CD14-positive monocyte (primary cell): ENCODE results near the gene TBC1D22A. TPM values are rescaled to one million over a fixed set of nuclear protein-coding genes. Genes with fewer than 3 reads are reported as not detected.

Experiments used
- DNase-seq, 3 donors: peaks; one replicate each; pipeline ENCODE4 v3.0.0-alpha.2; 2011 to 2022
- H2AFZ ChIP-seq: 2 replicates; pipeline ENCODE4 v1.6.0; 2012; ENCODE audit warnings: mild to moderate bottlenecking, low read depth, low read length, inconsistent platforms; ENCODE audit not compliant: insufficient read depth, poor library complexity, severe bottlenecking
- H3K27ac ChIP-seq, 2 donors: 1 replicate in 1 of 2; 2 replicates in 1 of 2; pipeline ENCODE4 v1.5.1; 2012 to 2013; ENCODE audit warnings: low read length in 2 of 2, control low read depth in 1 of 2, inconsistent platforms in 1 of 2, low read depth in 1 of 2, mild to moderate bottlenecking in 1 of 2
- H3K27me3 ChIP-seq, 2 donors: one replicate each; pipeline versions ENCODE4 v1.6.0 to v1.6.1; 2011 to 2013; ENCODE audit warnings: low read length in 2 of 2; ENCODE audit not compliant: control insufficient read depth in 2 of 2, insufficient read depth in 2 of 2
- H3K36me3 ChIP-seq, 2 donors: replicated peaks in 1 of 2; 1 replicate in 1 of 2; 2 replicates in 1 of 2; pipeline versions ENCODE4 v1.5.1 to v1.6.1; 2012 to 2013; ENCODE audit warnings: low read length in 2 of 2, control low read depth in 1 of 2, inconsistent platforms in 1 of 2, mild to moderate bottlenecking in 1 of 2; ENCODE audit not compliant: insufficient read depth in 2 of 2, control insufficient read depth in 1 of 2
- H3K4me1 ChIP-seq, 2 donors: 1 replicate in 1 of 2; 2 replicates in 1 of 2; pipeline versions ENCODE4 v1.5.1 to v1.6.1; 2012 to 2013; ENCODE audit warnings: low read length in 2 of 2, control low read depth in 1 of 2, inconsistent platforms in 1 of 2, mild to moderate bottlenecking in 1 of 2, moderate library complexity in 1 of 2; ENCODE audit not compliant: insufficient read depth in 2 of 2, control insufficient read depth in 1 of 2
- H3K4me2 ChIP-seq: replicated peaks from 2 replicates; pipeline ENCODE3; 2012; ENCODE audit warnings: low read length, moderate library complexity, mild to moderate bottlenecking; ENCODE audit not compliant: poor library complexity, severe bottlenecking; ENCODE audit errors: extremely low read depth
- H3K4me3 ChIP-seq, 3 experiments: fragments of 200-600 bp in 1 of 3; sonication (generic) in 1 of 3; replicated peaks in 1 of 3; 1 replicate in 2 of 3; 2 replicates in 1 of 3; pipeline ENCODE4 v1.5.1; 2011 to 2013; ENCODE audit warnings: low read length in 3 of 3, mild to moderate bottlenecking in 3 of 3, control low read depth in 2 of 3, low read depth in 2 of 3, inconsistent platforms in 1 of 3, moderate library complexity in 1 of 3
- H3K79me2 ChIP-seq: 2 replicates; pipeline ENCODE4 v1.6.0; 2012; ENCODE audit warnings: mild to moderate bottlenecking, control low read depth, inconsistent platforms, low read length, moderate library complexity; ENCODE audit not compliant: insufficient read depth
- H3K9ac ChIP-seq: 2 replicates; pipeline ENCODE4 v1.6.0; 2017; ENCODE audit warnings: low read length, mild to moderate bottlenecking; ENCODE audit not compliant: insufficient read depth, poor library complexity, severe bottlenecking
- H3K9me3 ChIP-seq, 2 donors: replicated peaks in 1 of 2; 1 replicate in 1 of 2; 2 replicates in 1 of 2; pipeline versions ENCODE4 v1.5.1 to v1.6.1; 2012 to 2013; ENCODE audit warnings: low read length in 2 of 2, control low read depth in 1 of 2; ENCODE audit not compliant: control insufficient read depth in 1 of 2, insufficient read depth in 1 of 2
- H4K20me1 ChIP-seq: 2 replicates; pipeline ENCODE4 v1.6.0; 2012; ENCODE audit warnings: mild to moderate bottlenecking, low read length, control low read depth, moderate library complexity; ENCODE audit not compliant: insufficient read depth
- H3K27ac Mint-ChIP-seq, 7 donors: one replicate each; pipeline ENCODE4 v1.8.0; 2020; ENCODE audit warnings: mild to moderate bottlenecking in 7 of 7, mixed read lengths in 7 of 7, moderate library complexity in 6 of 7, inconsistent platforms in 2 of 7
- H3K27me3 Mint-ChIP-seq, 3 donors: one replicate each; pipeline ENCODE4 v1.8.0; 2021 to 2022; ENCODE audit warnings: low read depth in 3 of 3, mild to moderate bottlenecking in 3 of 3, mixed read lengths in 3 of 3, moderate library complexity in 3 of 3, inconsistent platforms in 1 of 3
- H3K36me3 Mint-ChIP-seq, 2 donors: one replicate each; pipeline ENCODE4 v1.8.0; 2020; ENCODE audit warnings: mixed read lengths in 2 of 2, inconsistent platforms in 1 of 2, mild to moderate bottlenecking in 1 of 2
- H3K4me1 Mint-ChIP-seq: one replicate; pipeline ENCODE4 v1.8.0; 2020; ENCODE audit warnings: mild to moderate bottlenecking, mixed read lengths
- H3K4me3 Mint-ChIP-seq, 2 donors: one replicate each; pipeline ENCODE4 v1.8.0; 2020; ENCODE audit warnings: mild to moderate bottlenecking in 2 of 2, mixed read lengths in 2 of 2, moderate library complexity in 1 of 2
- H3K9me3 Mint-ChIP-seq, 7 donors: one replicate each; pipeline ENCODE4 v1.8.0; 2020 to 2022; ENCODE audit warnings: mixed read lengths in 7 of 7, mild to moderate bottlenecking in 6 of 7, moderate library complexity in 6 of 7, inconsistent platforms in 2 of 7
- CTCF ChIP-seq: fragments of 200-600 bp; IDR thresholded peaks from one replicate; pipeline ENCODE4 v1.8.0; 2022; ENCODE audit warnings: antibody characterized with exemption, mild to moderate bottlenecking
- WGBS: methylation state at CpG from one replicate; pipeline ENCODE4 v1.1.5; 2013; ENCODE audit warnings: missing lambda C conversion rate; ENCODE audit not compliant: insufficient coverage; 5-methylcytosine and 5-hydroxymethylcytosine counted together
- intact Hi-C, 2 donors: fragments of 100-400 bp; cut with micrococcal nuclease; formaldehyde crosslinking; loops; one replicate each; pipeline versions ENCODE4 v1.15.0 to v1.15.1; 2023
- polyA plus RNA-seq, 3 donors: library from polyadenylated mRNA; depleted of rRNA in 1 of 3; unstranded in 2 of 3; stranded (reverse) in 1 of 3; fragments of 300-500 nt in 2 of 3; fragments of >200 nt in 1 of 3; fragmentation: Illumina TruSeq in 2 of 3; gene quantifications; 1 replicate in 2 of 3; 2 replicates in 1 of 3; pipeline ENCODE4 v1.2.3, GENCODE V29; 2012 to 2021

TBC1D22A gene
- polyA plus RNA-seq, 3 donors, result 25.9 to 36.2 (median 29.5) TPM

DNA sequence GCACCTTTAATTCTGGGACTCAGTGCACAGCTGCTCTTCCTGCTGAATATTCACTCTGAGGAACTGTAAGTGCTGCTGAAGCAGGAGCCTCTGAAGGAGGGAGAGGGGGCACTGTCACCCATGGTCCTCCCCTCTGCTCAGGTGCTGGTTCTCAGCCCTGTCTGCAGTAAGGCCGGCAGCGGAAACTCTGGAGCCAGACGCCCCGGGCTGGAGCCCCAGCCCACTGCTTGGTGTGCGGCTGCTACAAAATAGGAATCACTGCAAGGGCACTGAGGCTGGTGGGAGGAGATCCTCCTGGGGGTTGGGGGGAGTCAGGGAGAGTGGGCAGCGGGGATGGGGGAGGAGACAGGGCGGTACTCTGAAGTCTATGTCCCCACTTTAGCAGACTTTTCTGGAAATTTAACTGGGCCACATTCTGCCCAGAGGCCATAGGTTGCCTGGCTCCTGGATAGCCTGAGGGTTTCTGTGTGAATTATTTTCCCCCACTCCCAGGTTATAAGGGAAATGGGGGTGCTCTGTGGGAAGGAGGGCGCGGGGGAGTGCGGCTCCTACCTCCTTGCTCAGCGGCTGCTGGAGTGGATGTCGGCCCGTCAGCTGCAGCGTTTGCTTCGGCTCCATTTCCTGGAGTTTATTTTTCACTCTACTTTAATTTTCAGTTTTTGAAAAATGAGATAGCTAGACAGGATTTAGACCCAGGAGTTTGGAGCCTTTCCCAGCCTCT, 33.6 kb downstream of the TBC1D22A start:
- no peak for DNase-seq
- Histone ChIP-seq H3K9me3 (no peaks in the 10 kb centered on the region), H3K79me2 (peaks cover 15% of the 10 kb centered on the region), H3K27ac (peak overlapping the region in 1 of 2 donors; percentile 40), H3K27me3 (no peaks in the 10 kb centered on the region), H3K36me3 (peaks cover 85 to 87% of the 10 kb centered on the region in 2 donors), H2AFZ (no peak overlapping the region), H4K20me1 (peaks cover 92% of the 10 kb centered on the region), H3K4me1 (peaks cover 9% of the 10 kb centered on the region in 2 donors), H3K4me3 (no peak overlapping the region), H3K4me2 (no peak overlapping the region), H3K9ac (no peak overlapping the region)
- H3K9me3 Mint-ChIP-seq, result peaks cover 0 to 5% (median 0%) of the 10 kb centered on the region in 7 donors
- peaks cover 14% of the 10 kb centered on the region for H3K4me1 Mint-ChIP-seq
- WGBS, result 100% methylated on average over 2 of the region's 15 CpGs
- TF ChIP-seq CTCF, result no peak
- no peaks in the 10 kb centered on the region for H3K27me3 Mint-ChIP-seq
- H3K27ac Mint-ChIP-seq, result peak overlapping the region in 2 of 7 donors; percentile 26 to 50
- intact Hi-C loops, result no loop called here
- no peak overlapping the region for H3K4me3 Mint-ChIP-seq
- H3K36me3 Mint-ChIP-seq, result peaks cover 72 to 89% of the 10 kb centered on the region in 2 donors

GRCh38 chr22:46796566-46797195, 34.2 kb downstream of the TBC1D22A start:
- DNase-seq, result no peak
- intact Hi-C loops, result no loop called here
- no peak for TF ChIP-seq CTCF
- Histone ChIP-seq H4K20me1 (peaks cover 97% of the 10 kb centered on the region), H3K9me3 (no peaks in the 10 kb centered on the region), H3K4me1 (peaks cover 2 to 3% of the 10 kb centered on the region in 2 donors), H3K4me2 (no peak overlapping the region), H2AFZ (no peak overlapping the region), H3K9ac (no peak overlapping the region), H3K27ac (peak overlapping the region in 1 of 2 donors; percentile 30), H3K27me3 (no peaks in the 10 kb centered on the region), H3K36me3 (peaks cover 92 to 94% of the 10 kb centered on the region in 2 donors), H3K4me3 (no peak overlapping the region), H3K79me2 (peaks cover 15% of the 10 kb centered on the region)
- H3K4me1 Mint-ChIP-seq, result peaks cover 10% of the 10 kb centered on the region
- WGBS, result 99% methylated on average over 8 of the region's 17 CpGs
- H3K36me3 Mint-ChIP-seq, result peaks cover 77 to 94% of the 10 kb centered on the region in 2 donors
- H3K27ac Mint-ChIP-seq, result peak overlapping the region in 5 of 7 donors; percentile 2 to 76 (median 42)
- no peaks in the 10 kb centered on the region for H3K27me3 Mint-ChIP-seq
- peaks cover 0 to 5% (median 0%) of the 10 kb centered on the region in 7 donors for H3K9me3 Mint-ChIP-seq
- no peak overlapping the region for H3K4me3 Mint-ChIP-seq
